HG03565 (cell line): ENCODE measurements around the gene ESPN.
"Not testable (repeated sequence)": the region's sequence is repeated elsewhere in the genome, so short reads cannot be mapped to it uniquely, and the experiment has no call there.

Source experiments
- ATAC-seq: cut with Tn5 transposase; IDR thresholded peaks from one replicate; pipeline ENCODE4 v1.9.1; 2021; ENCODE audit warnings: mild to moderate bottlenecking, moderate library complexity; ENCODE audit not compliant: unreplicated experiment

Gene ESPN

GRCh38 chr1:6426972-6427350 is 2.4 kb downstream of the ESPN start:
- ATAC-seq = no peak

DNA sequence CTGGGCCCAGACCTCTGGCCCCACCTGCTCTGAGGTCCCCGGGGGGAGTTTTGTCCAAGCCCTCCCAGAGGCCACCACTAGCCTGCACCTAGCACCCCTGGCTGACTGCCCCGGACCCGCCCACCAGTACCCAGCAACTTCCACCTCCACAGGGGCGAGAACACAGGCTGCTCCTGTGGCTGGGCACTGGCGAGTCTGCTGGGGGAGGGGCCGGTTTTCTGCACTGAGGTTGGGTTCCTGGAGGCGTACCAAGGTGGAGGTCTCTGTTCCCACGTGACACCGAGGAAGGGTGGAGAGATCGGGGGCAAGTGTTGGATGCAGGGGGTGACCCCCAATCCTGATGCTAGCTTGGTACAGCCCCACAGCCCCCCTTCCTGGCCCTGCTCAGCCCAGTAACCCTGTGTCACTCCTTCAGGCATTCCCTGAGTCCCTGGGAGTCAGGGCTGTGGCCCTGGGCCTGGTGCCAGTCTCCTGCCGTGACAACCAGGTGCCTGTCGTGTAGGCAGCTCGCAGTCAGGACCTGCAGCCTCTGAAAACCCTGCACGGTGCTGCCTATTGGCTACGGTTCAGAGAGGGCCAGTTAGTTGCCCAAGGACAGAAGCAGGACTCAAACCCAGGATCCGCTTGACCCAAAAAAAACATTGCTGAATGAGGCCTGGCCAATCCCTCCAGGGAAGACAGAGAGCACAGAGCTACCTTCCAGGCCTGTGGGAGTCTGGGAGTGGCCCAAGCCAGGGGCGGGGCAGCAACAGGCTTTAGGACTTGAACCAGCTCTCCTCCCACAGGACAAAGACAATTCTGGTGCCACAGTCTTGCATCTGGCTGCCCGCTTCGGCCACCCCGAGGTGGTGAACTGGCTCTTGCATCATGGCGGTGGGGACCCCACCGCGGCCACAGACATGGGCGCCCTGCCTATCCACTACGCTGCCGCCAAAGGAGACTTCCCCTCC is 3.1 kb downstream of the ESPN start:
- no peak for ATAC-seq

DNA sequence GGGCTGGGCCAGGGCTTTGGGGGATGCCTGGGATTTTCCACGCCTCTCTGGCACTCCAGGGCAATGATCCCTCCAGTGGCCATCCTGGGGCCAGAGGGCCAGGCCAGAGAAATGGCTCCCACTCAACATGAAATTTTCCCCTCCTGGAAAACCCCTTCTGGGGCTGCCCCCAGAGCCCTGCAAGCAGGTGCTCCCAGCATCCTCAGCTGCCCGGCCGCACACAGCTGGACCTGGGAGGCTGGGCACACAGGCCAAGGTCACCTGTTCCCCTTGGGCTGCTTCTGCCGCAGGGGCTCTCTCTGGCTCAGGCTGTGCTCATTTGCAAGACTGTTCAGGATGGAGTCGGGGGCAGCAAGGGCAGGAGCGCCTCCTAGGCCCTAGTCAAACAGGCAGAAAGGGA is 3.9 kb downstream of the ESPN start:
- ATAC-seq = not testable (repeated sequence)

GRCh38 chr1:6429660-6430411 is 5.3 kb downstream of the ESPN start:
- ATAC-seq = not testable (repeated sequence)

DNA sequence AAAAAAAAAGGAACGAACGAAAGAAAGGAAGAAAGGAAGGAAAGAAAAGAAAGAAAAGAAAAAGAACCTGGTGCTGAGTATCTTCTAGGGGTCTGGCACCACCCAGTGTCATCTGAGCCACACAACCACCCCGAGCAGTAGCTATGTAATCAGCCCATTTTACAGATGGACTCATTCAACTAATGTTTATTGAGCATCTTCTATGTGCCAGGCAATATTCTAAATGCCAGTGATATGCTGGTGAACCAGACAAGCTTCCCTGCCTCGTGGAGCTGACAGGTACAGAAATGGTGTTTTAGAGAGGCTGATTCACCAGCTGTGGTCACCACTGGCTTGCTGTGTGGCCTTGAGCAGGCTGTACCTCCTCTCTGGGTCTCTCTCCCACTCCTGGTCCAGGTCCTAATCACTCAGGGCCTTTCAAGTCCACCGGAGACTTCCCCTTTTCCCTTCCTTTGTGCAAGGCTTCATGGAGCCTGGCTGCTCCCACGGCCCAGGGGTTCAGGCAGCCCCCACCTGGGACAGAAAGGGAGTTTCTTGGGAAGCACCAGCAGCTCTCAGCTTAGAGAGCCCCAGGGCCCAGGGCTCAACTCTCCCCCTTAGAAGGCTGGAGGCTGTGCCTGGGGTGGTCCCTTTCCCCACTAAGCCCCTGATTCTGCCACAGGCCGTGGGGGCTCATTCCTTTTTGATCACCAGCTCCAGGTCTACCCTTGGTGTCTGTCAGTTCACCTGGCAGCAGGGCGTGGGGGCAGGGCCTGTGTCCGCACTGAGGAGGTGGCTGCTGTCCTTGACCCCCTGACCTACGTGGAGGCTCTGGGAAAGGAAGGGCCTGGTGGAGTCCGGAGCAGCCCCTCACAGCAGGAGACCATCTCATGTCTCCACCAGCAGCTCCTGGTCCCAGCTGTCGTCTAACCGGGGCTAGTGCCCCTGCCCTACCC is 7.3 kb downstream of the ESPN start:
- not testable (repeated sequence) for ATAC-seq

GRCh38 chr1:6434186-6434585 is 9.6 kb downstream of the ESPN start:
- ATAC-seq = no peak

- no peak for ATAC-seq
These were observed 10.6 kb downstream of the ESPN start for GRCh38 chr1:6435129-6435528.

DNA sequence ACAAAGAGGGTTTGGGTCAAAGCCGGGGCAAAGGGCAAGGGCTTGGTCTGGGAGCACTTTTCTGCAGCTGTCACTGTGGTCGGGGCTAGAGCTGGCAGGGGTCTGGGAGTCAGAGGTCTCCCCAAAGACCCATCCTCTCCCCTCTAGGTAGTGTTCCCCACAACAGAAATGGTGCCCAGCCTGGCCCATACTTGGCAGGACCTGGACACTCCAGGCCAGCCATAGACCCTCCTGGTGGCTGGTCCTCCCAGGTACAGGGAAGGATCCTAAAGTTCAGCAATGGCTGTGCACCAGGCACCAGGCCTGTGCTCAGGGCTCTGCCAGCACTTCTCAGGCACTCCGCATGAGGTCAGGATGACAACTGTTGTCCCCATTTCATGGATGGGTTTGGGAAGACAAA is 11.0 kb downstream of the ESPN start:
- ATAC-seq = no peak

GRCh38 chr1:6436277-6436676 is 11.7 kb downstream of the ESPN start:
- ATAC-seq = not testable (repeated sequence)

DNA sequence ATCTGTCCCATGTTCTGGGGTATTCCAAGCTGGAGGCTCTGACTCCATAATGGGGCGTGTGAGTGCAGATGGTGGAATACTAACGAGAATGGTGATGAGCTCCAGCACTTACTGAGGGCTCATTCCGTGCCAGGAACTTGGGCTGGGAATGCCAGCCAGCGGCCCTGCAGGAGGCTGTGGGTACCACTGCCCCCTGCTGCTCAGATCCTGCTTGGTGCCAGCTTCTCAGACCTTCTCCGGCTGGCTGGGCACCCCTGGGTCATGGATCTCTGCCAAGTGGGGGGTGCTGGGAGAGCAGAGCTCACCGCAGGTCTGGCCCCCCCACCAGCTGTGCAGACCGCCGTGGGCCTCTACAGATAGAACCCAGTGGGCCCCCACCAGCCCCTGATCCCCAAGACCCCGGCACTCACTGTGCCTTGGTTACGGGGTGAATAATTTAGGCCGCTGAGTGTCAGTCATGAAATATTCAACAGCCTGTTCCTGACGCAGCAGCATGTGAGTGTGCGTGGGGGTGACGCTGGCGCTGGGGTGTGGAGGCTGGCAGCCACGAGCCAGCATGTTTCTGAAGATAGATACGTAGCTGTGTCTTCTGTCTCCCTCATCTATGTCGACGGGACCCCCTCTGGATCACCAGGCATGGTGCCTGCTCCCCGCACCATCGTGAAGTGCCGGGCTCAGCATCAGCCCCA is 12.6 kb downstream of the ESPN start:
- ATAC-seq = not testable (repeated sequence)

DNA sequence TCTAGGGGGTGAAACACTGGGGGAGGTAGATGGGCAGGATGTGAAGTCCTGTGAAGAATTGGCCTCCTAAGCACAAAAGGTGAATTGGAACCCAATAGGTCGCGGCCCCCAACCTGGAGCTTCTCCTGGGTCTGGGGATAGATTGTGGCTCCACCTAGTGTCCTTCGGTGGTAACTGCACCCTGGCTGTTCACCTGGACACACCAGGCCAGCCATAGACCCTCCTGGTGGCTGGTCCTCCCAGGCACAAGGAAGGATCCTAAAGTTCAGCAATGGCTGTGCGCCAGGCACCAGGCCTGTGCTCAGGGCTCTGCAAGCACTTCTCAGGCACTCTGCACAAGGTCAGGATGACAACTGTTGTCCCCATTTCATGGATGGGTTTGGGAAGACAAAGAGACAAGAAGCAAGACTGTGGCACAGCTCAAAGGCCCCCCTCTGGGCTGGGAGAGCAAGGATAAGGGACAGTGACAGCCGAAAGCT is 13.5 kb downstream of the ESPN start:
- ATAC-seq = no peak

DNA sequence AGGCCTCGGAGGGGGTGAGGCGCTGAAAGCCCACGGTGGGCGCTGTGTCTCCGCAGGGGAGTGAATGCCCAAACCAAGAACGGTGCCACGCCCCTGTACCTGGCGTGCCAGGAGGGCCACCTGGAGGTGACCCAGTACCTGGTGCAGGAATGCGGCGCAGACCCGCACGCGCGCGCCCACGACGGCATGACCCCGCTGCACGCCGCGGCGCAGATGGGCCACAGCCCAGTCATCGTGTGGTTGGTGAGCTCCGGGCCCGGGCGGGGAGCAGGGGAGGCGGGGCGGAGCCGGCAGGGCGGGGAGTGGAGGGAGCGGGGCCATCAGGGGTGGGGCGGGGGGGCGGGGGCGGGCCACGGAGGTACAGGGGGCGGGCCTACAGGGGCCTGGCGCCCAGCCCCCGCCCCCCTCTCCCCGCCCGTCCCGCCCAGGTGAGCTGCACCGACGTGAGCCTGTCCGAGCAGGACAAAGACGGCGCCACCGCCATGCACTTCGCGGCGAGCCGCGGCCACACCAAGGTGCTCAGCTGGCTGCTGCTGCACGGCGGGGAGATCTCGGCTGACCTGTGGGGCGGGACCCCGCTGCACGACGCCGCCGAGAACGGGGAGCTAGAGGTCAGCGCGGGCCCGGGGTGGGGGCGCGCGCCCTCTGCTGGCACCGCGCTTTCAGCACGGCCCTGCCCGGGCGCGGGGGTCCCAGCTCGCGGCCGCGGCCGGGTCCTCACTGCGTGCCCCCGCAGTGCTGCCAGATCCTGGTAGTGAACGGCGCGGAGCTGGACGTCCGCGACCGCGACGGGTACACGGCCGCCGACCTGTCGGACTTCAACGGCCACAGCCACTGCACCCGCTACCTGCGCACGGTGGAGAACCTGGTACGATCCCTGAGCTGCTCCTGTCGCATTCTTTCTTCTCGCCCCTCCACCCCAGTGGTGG is 15.9 kb downstream of the ESPN start:
- ATAC-seq = no peak

DNA sequence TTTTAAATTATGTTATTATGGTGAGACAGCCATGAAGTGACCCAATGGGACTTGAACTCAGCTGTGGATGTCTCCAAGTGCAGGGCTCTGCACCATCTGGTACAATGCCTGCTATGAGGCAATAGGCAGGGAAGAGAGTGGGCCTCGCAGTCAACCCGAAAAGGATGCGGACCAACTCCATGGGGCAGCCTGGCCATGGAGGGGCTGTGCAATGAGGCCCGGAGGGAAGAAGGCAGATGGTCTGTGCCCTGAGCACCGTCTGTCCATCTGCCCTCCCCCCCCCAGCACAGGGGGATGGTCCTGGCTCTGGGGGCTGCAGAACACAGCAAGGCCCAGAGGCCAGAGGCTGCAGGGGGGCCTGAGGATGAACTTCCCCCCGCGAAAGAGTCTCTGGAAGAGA is 17.0 kb downstream of the ESPN start:
- no peak for ATAC-seq

DNA sequence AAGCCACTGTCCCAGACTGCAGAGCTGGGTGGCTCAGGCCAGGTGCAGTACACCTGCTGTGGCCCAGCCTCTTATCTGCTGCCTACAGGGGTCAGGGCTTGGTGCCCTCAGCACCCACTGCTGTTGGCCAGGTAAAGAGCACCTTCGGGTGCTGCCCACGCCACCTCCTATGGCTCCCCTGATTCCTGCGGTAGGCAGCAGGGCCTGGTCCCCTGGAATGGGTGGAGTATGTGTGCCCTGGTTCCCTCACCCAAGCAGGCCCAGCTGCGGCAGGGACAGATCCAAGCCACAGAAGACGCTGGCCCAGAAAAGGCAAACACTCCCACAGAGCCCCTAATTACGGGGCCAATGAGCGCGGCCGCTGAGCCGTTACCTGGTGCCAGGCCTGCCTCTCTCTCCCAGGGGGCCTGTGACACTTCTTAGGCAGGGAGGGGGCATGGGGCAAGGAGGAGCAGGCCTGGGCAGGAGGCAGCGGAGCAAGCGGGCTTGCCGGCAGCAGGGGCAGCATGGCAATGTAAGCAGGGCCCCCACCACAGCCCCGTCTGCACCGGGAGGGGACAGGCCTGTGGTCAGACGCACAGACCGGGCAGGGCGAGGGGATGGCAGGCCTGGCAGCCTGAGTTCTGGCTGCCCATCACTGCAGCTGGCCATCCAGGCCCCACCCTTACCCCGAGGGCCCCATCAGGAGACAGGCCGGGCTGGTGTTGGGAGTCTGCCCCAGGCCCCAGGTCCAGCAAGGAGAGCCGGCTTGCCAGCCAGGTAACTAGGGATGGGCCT is 19.0 kb downstream of the ESPN start:
- ATAC-seq = no peak

GRCh38 chr1:6444377-6444776 is 19.8 kb downstream of the ESPN start:
- ATAC-seq = no peak

GRCh38 chr1:6445062-6445763 is 20.6 kb downstream of the ESPN start:
- ATAC-seq = no peak

- ATAC-seq = not testable (repeated sequence)
These were observed 21.4 kb downstream of the ESPN start for GRCh38 chr1:6445929-6446328.

DNA sequence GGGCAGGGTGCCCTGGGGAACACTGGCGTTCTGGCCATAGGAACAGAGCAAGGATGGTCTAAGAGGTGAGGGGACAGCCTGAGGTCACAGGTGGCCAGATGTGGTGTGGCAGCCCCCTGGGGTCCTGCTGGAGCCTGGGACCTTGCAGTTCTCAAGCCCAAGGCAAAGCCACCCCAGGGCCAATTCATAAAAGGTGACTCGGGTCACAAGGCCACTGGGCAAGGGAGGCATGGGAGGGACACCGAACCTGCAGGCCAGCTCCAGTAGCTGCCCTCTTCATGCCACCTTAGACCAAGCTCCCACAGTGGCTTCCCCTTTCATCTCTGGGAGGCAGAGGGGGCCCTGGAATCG is 22.1 kb downstream of the ESPN start:
- no peak for ATAC-seq
